IPS-18c (cell line): ENCODE results near the gene SORCS2.
"Not testable (repeated sequence)": the region's sequence is repeated elsewhere in the genome, so short reads cannot be mapped to it uniquely, and the experiment has no call there.

ENCODE experiments used
- H3K4me3 ChIP-seq: 2 replicates; pipeline ENCODE4 v1.7.0; 2013; ENCODE audit warnings: low read depth, mild to moderate bottlenecking, low read length, moderate library complexity; ENCODE audit not compliant: insufficient read depth
- H3K9me3 ChIP-seq: one replicate; pipeline ENCODE4 v1.6.1; 2013; ENCODE audit warnings: mild to moderate bottlenecking, low read length, moderate library complexity; ENCODE audit not compliant: control insufficient read depth, insufficient read depth

SORCS2 gene

GRCh38 chr4:7434766-7435150, 242.4 kb downstream of the SORCS2 start, which contains the start of gene PSAPL1:
Gene PSAPL1 (minus strand): TSS chr4:7434930. CDS start chr4:7434879, 51 bp downstream.
- no peaks in the 10 kb centered on the region for H3K9me3 ChIP-seq
- no peak within 1 kb of the TSS for H3K4me3 ChIP-seq

GRCh38 chr4:7435471-7436061, 243.2 kb downstream of the SORCS2 start:
- H3K9me3 ChIP-seq = no peaks in the 10 kb centered on the region
- H3K4me3 ChIP-seq = no peak overlapping the region

GRCh38 chr4:7436256-7436655, 243.9 kb downstream of the SORCS2 start:
- no peaks in the 10 kb centered on the region for H3K9me3 ChIP-seq
- no peak overlapping the region for H3K4me3 ChIP-seq

GRCh38 chr4:7439699-7440098, 247.4 kb downstream of the SORCS2 start:
- Histone ChIP-seq H3K9me3 (no peaks in the 10 kb centered on the region), H3K4me3 (no peak overlapping the region)

- Histone ChIP-seq H3K9me3 (no peaks in the 10 kb centered on the region), H3K4me3 (no peak overlapping the region)
Observed at GRCh38 chr4:7441201-7441600, 248.9 kb downstream of the SORCS2 start.

- no peaks in the 10 kb centered on the region for H3K9me3 ChIP-seq
- H3K4me3 ChIP-seq = no peak overlapping the region
Observed at GRCh38 chr4:7442574-7443162, 250.3 kb downstream of the SORCS2 start.

- Histone ChIP-seq H3K4me3 (no peak overlapping the region), H3K9me3 (no peaks in the 10 kb centered on the region)
Observed at GRCh38 chr4:7444314-7444713, 252.0 kb downstream of the SORCS2 start.

GRCh38 chr4:7444731-7445130, 252.4 kb downstream of the SORCS2 start:
- Histone ChIP-seq H3K4me3 (no peak overlapping the region), H3K9me3 (no peaks in the 10 kb centered on the region)

GRCh38 chr4:7447236-7447635, 254.9 kb downstream of the SORCS2 start:
- H3K9me3 ChIP-seq = no peaks in the 10 kb centered on the region
- H3K4me3 ChIP-seq = no peak overlapping the region

GRCh38 chr4:7448036-7448435, 255.7 kb downstream of the SORCS2 start:
- Histone ChIP-seq H3K9me3 (no peaks in the 10 kb centered on the region), H3K4me3 (no peak overlapping the region)

GRCh38 chr4:7450775-7451433, 258.6 kb downstream of the SORCS2 start:
- Histone ChIP-seq H3K9me3 (no peaks in the 10 kb centered on the region), H3K4me3 (no peak overlapping the region)

GRCh38 chr4:7451434-7451789, 259.1 kb downstream of the SORCS2 start:
- Histone ChIP-seq H3K9me3 (no peaks in the 10 kb centered on the region), H3K4me3 (no peak overlapping the region)

GRCh38 chr4:7451800-7452199, 259.5 kb downstream of the SORCS2 start:
- Histone ChIP-seq H3K4me3 (no peak overlapping the region), H3K9me3 (no peaks in the 10 kb centered on the region)

- H3K9me3 ChIP-seq, H3K4me3 ChIP-seq: not testable (repeated sequence)
Observed at GRCh38 chr4:7452802-7453201, 260.5 kb downstream of the SORCS2 start.

- Histone ChIP-seq H3K4me3 (no peak overlapping the region), H3K9me3 (no peaks in the 10 kb centered on the region)
Observed at GRCh38 chr4:7457201-7458065, 265.1 kb downstream of the SORCS2 start.

- H3K4me3 ChIP-seq = no peak overlapping the region
Observed at GRCh38 chr4:7458066-7458425, 265.7 kb downstream of the SORCS2 start.

GRCh38 chr4:7458477-7458876, 266.1 kb downstream of the SORCS2 start:
- Histone ChIP-seq H3K9me3 (no peaks in the 10 kb centered on the region), H3K4me3 (no peak overlapping the region)

More at GRCh38 chr4:7458066-7458425, 265.7 kb downstream of the SORCS2 start:
- H3K9me3 ChIP-seq = no peaks in the 10 kb centered on the region

- Histone ChIP-seq H3K4me3 (no peak overlapping the region), H3K9me3 (no peaks in the 10 kb centered on the region)
Observed at GRCh38 chr4:7459471-7459870, 267.1 kb downstream of the SORCS2 start.
